Stimulated activated CD4-positive, alpha-beta T cell treated with anti-CD3 and anti-CD28 coated beads, TNF-alpha, amount 100 ng/mL, for 4 hours (primary cell): ENCODE measurements around the gene PPP1R1B.

ENCODE experiments used
- DNase-seq, 3 experiments: peaks; one replicate each; pipeline ENCODE4 v3.0.0-alpha.2; 2020; ENCODE audit warnings: low read depth in 3 of 3

PPP1R1B gene

DNA sequence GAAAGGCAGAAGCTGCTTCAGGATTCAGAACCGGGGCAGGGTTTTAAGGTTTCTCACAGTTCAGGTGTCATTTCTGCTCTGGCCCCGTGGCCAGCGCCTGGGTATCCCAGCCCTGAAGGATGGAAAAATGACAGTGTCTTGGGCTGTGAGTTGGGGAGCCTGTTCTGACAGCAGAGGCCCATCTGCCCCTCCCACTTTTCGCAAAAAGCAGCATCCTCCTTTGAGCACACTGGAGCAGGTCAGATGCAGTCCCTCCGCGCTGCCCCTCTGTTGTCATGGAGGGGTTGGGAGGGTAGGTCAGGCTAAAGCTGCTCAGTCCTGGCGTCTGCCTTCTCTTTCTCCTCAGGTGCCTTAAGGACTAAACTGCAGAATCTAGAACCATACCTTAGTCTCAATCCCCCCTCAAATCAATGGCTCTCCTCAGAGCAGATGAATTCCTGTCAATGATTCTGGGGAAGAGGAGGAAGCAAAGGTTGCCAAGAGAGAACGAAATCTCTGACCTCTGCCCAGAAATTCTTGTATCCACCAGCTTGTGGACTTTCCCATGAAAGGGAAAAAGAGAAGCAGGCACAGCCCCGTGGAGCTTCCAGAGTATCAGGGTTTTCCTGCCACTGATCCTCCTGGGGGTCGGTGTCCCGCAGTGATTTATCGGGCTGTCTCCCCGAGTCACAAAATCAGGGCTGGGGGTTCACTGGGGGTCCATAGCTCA lies 26.3 kb upstream of the PPP1R1B start:
- no peak for DNase-seq

- no peak for DNase-seq
These were observed 25.7 kb upstream of the PPP1R1B start for GRCh38 chr17:39600997-39601597.

GRCh38 chr17:39601758-39602532 lies 24.8 kb upstream of the PPP1R1B start:
- DNase-seq = no peak

DNA sequence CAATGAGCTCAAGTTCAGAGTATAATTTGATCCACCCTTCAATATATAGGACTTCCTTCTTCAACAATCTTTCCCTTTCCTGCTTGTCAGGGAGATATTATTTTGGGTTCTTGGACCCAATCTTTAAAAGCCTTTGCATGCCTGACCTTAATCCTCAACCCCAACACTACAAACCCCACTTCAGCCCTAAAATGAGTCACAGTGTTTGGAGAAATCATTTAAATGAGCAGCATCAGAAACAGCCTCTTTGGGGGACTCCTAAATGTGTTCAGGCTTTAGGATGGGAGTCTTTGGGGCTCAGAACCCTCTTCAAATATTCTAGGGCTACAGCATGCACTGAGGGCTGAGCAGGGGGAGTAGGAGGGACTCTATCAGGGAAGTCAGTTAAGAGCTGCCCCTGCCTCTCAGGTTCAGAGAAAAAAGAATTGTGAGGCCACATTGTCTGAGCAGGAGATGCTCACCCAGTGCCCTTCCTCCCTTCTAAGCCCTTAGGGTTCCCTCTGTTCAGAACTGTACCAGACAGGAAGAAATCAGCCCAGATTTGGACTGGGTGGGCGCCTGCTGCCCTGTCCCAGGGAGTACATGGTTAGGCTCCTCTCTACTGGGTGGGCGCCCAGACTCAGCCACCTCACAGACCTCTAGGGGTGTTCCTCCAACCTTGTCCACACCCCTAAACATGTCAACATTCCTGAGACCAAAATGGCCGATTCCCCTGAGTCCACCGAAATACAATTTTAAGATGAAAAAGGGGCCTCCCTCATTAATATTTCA lies 24.0 kb upstream of the PPP1R1B start:
- DNase-seq = no peak

DNA sequence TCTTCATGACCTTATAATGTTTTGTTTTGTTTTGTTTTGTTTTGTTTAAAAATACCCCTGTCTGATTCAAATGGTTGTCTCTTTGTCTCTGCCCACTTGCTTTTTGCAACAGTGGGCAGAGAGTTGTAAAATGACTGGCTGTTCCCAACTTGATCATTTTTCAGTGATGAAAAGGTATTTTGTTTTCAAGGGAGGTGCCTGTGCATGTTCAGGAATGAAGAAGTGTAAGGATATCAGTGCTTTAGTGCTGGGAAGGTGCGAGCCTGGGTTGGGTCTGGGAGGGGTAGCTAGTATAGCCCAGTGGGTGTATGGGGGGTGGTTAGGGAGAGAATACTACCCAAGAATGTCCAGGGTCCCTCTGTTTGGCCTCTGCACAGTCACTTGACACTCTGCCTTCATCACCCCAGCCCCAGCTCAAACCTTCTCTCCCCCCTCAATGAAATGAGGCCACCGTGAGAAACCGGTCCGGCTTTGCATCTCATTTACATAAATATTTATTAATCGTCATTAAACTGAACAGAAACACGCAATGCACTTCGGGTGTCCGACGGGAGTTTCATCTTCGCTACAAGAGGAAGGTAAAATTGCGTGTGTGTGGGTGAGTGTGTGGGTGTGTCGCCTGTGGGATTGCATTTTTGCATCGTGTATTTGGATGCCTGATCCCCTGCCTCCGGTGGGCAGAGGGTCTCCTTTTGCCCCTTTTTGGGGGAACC lies 23.3 kb upstream of the PPP1R1B start:
- no peak for DNase-seq

GRCh38 chr17:39604911-39605491 lies 21.8 kb upstream of the PPP1R1B start:
- DNase-seq = no peak

DNA sequence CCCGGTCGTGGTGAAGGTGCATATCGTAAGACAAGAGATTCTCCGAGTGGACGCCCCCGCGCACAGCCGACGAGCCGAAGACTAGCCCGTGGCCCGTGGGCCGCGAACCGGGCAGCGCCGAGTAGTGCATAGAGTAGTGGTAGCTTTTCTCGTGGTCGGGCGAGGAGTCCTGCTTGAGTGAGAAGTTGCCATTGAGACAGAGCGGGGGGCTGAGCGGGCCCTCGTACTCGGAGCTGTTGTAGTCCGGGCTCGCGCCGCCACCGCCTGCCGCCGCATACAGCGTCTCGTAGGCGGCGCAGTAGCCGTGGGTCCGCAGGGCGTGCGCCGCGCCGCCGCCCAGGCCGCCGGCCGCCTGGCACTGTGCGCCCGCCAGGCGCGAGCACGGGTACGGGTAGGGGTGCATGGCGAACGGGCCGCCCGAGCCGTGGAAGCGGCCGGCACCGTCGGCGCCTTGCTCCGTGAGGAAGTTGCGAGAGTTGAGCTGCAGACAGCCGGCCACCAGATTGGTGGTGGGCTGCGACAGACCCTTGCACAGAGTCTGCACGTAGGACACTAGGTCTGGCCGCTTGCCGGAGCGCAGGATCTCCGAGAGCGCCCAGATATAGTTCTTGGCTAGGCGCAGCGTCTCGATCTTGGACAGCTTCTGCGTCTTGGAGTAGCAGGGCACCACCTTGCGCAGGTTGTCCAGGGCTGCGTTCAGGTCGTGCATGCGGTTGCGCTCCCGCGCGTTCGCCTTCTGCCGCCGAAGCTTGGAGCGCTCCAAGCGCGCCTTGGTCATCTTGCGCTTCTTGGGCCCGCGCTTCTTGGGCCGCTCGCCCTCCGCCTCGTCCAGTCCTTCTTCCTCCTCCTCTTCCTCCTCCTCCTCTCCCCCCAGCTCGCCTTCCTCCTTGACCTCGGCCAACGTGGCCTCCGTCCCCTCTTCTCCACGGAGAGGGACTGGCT lies 21.0 kb upstream of the PPP1R1B start:
- DNase-seq = no peak

DNA sequence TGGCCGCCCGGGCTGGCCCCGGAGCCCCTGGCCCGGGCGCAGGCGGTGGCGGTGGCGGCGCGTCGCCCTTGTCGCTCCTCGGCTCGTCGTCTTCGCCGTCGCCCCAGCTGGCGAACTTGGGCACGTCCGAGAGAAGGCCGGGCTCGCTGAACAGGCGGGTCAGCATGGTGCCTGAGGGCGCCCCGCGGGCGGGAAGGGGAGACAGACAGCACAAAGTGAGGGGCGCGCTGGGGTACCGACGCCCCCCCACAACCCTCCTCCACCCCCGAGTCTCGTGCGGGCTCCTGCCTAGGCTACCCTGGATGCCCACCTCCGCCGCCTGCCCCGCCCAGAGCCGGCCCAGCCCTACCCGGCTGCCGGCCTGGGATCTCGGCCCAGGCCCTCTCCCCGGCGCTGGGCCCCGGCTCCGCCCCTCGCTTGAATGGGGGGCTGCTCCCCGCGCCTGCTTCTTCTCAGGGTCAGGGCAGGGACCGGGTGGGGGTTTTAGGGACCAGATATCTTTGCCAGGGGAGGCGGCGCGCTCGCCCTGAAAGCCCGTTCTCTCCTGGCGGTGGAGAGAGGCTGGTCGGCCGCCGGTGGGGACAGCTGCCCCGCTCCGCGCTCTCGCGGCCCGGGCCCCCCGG lies 20.2 kb upstream of the PPP1R1B start:
- no peak for DNase-seq

DNA sequence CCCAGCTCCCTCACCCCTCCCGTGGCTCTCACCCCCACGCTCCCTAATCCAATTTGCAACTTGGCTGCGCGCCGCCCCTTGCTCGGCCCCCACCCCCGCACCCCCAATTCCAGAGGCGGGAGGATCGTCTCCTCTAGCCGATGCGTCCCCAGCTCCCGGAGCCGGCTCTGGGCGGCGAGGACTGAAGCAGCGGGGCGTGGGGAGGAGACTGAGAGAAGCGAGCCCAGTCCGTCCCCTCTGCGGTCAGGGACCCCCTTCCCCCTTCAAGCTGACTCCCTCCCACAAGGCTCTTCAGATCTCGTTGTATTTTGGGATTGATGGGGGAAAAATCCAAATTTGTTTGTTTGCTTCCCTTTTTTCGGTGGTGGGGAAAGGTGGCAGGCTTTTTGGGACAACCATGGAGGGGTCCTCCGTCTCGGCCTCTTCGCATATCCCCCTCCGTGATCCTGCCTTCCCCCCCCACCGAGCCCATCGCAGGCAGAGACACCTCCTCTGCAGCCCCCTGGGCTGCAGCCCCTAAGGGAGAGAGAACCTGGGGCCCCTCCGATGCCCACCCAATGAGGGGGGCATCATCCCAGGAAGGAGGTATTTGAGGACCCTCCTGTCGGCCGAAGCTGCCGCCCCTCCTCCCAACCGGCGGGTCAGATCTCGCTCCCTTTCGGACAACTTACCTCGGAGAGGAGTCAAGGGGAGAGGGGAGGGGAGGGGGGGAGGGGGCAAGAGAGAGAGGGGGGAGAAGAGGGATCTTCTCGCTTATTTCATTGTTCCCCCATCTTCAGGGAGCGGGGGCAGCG lies 19.5 kb upstream of the PPP1R1B start:
- no peak for DNase-seq

- no peak for DNase-seq
These were observed 19.0 kb upstream of the PPP1R1B start, which contains the start of gene NEUROD2 for GRCh38 chr17:39607851-39608130. Gene NEUROD2 (minus strand): TSS chr17:39607920. CDS start chr17:39606599, 1,321 bp downstream.

GRCh38 chr17:39608142-39608981 lies 18.4 kb upstream of the PPP1R1B start:
- no peak for DNase-seq

- no peak for DNase-seq
These were observed 17.2 kb upstream of the PPP1R1B start for GRCh38 chr17:39609416-39610025.

DNA sequence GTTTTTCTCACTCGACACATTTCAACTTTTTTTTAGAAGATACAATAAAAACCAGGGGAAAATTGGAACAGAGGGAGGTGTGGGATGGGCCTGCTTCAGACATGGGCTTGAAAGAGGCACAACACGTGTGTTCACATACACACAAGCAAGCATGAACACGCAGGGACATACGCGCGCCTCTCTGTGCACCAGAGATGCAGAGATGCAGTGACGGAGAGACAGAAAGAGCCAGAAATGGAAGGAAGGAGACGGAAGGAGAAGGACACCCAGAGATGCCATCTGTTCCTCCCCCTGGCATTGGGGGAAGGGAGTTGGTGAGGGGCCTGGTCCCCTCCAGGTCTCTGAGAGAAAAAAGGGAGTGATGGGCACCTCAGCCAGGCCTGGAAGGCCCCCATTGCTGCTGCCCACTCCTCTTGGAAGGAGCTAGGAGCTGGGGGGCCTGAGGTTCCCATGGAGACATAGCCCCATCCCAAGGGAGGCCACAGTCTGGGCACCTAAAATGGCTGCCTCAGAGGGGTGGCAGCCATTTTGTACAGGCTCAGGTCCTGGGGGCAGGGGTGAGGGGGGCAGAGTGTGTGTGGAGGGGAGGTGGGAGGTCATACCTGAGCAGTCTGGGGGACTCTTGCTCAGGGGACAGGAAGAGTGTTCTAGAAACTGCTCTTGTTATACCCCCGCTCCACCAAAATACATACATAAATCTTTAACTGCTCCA lies 15.2 kb upstream of the PPP1R1B start:
- no peak for DNase-seq

GRCh38 chr17:39612291-39612894 lies 14.4 kb upstream of the PPP1R1B start:
- DNase-seq = no peak

DNA sequence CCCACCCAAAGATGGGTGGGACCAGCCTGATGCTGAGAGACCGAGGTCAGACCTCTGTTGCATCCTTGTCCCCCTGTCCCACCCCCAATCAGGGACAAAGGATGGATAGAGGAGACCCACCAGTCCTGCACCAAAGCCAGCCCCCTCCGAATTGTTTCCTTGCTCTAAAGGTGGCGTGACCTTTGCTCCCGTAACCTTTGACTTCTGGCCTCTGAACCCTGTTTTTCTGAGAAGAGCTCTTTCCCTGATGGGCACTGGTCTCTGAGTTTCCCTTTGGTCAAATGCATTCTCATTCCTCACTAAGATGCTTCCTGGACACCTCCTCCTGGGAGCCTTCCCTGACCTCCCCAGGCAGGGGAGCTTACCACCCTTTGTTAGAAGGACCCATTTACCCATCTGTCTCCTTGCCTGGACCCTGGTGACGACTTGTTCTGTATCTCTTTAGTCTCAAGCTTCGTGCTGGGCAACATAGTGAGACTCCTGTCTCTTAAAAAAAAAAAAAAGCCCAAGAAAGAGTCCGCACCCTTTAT lies 13.8 kb upstream of the PPP1R1B start:
- DNase-seq = no peak

GRCh38 chr17:39614545-39615157 lies 12.1 kb upstream of the PPP1R1B start:
- no peak for DNase-seq
